HL-60 (cell line): ENCODE measurements around the gene BTBD16.

Experiments
- CTCF ChIP-seq: IDR thresholded peaks from one replicate; pipeline ENCODE4 v1.5.1; 2011; ENCODE audit warnings: low read length, control low read depth, inconsistent platforms; ENCODE audit not compliant: insufficient read depth
- GABPA ChIP-seq: IDR thresholded peaks from 2 replicates; pipeline ENCODE4 v1.6.1; 2012; ENCODE audit warnings: low read depth
- POLR2AphosphoS5 ChIP-seq: IDR thresholded peaks from 2 replicates; pipeline ENCODE4 v1.6.1; 2012; ENCODE audit warnings: low read depth
- REST ChIP-seq: IDR thresholded peaks from 2 replicates; pipeline ENCODE4 v1.6.1; 2012; ENCODE audit warnings: low read depth; ENCODE audit not compliant: insufficient replicate concordance
- SPI1 ChIP-seq: IDR thresholded peaks from 2 replicates; pipeline ENCODE4 v1.6.1; 2012; ENCODE audit warnings: low read depth, mild to moderate bottlenecking, borderline replicate concordance

DNA sequence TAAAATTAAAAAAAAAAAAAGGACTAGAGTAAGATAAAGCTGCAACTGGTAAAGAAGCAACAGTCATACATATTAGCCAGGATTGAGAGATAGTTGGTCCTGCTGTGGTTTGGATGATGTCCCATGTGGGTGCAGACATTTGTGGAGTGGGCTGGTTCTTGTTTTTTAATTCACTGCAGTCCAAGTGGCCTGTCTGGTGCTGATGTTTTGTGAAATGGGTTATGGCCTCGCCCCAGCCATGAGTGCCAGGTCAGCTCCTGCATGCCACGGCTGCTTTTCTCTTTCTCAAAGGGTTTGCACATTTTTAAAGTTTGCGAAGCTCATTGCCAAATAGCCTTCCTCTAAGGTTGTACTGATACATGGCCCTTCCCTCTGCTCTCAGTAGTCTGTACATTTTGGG lies 14.1 kb upstream of the BTBD16 start:
- TF ChIP-seq CTCF (no peak), POLR2AphosphoS5 (no peak), GABPA (no peak), SPI1 (no peak), REST (no peak)
